GM12891 (cell line): ENCODE measurements around the gene CARD10.

Source experiments
- PAX5 ChIP-seq: IDR thresholded peaks from 2 replicates; pipeline ENCODE4 v1.6.1; 2011; ENCODE audit warnings: low read length, moderate library complexity, mild to moderate bottlenecking; ENCODE audit not compliant: insufficient read depth, severe bottlenecking
- POLR2A ChIP-seq: IDR thresholded peaks from 2 replicates; pipeline ENCODE4 v1.6.1; 2011; ENCODE audit warnings: low read depth, low read length, control low read depth
- POLR2AphosphoS5 ChIP-seq: IDR thresholded peaks from 2 replicates; pipeline ENCODE4 v1.6.1; 2011; ENCODE audit warnings: low read depth, low read length, control low read depth
- POU2F2 ChIP-seq: IDR thresholded peaks from 2 replicates; pipeline ENCODE4 v1.6.1; 2011; ENCODE audit warnings: low read depth, mild to moderate bottlenecking, control low read depth, low read length, moderate library complexity
- SPI1 ChIP-seq: IDR thresholded peaks from 2 replicates; pipeline ENCODE4 v1.6.1; 2011; ENCODE audit warnings: low read depth, low read length, control low read depth
- TAF1 ChIP-seq: IDR thresholded peaks from 2 replicates; pipeline ENCODE4 v1.6.1; 2011; ENCODE audit warnings: low read depth, low read length, control low read depth

DNA sequence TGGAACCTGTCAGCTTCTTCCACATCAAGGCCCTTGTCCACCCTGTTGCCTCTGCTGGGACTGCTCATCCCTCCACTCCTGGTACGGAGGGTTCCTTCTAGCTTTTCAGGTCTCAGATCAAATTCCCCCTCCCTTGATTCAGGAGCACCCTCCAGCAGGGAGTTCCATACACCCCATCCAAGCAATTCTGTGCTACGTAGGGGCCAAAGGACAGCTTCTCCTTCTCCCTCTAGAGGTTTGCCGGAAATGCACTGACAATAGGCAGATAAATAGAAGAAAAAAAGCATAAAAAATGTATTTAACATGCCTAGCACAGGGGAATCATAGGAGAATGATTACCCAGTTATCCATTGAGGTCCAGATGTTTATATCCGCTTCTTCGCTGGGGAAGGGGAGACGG lies 3.3 kb upstream of the CARD10 start:
- TF ChIP-seq POLR2A: no peak
- TF ChIP-seq POLR2AphosphoS5: no peak
- no peak for TF ChIP-seq SPI1
- no peak for TF ChIP-seq TAF1
- TF ChIP-seq PAX5: no peak
- TF ChIP-seq POU2F2: no peak
